IMR-90 (cell line): ENCODE results near the gene MTMR1. TPM values are rescaled to one million over a fixed set of nuclear protein-coding genes. Genes with fewer than 3 reads are reported as not detected.

Experiments
- ATAC-seq: fragments of 200-7000 bp; cut with Tn5 transposase; 2 replicates; pipeline ENCODE4 v1.9.1; 2020; ENCODE audit warnings: low read depth, mild to moderate bottlenecking, moderate library complexity
- BruUV-seq: library from RNA; stranded (reverse); fragments of 400-500 nt; replicated peaks from 2 replicates; lab custom pipeline; 2021; lab: Mats Ljungman, UMichigan
- CTCF ChIA-PET: fragments of 300-600 bp; formaldehyde crosslinking; extraction: SDS; loops from one replicate; lab custom pipeline; 2021; ENCODE audit warnings: antibody characterized with exemption; lab: Yijun Ruan, JAX
- POLR2A ChIA-PET: fragments of 300-600 bp; sonication (Branson Sonifier 250); formaldehyde crosslinking; loops from one replicate; lab custom pipeline; 2022; ENCODE audit warnings: antibody characterized with exemption; ENCODE audit not compliant: unreplicated experiment; lab: Charles Lee
- DNase-seq: peaks from one replicate; pipeline ENCODE4 v3.0.0; 2013
- H2AFZ ChIP-seq: replicated peaks from 2 replicates; pipeline ENCODE3; 2013; ENCODE audit warnings: low read length, mild to moderate bottlenecking; ENCODE audit not compliant: poor library complexity
- H2AK5ac ChIP-seq: 2 replicates; pipeline ENCODE4 v1.6.1; 2013; ENCODE audit warnings: low read depth, low read length, inconsistent platforms
- H2AK9ac ChIP-seq: replicated peaks from 2 replicates; pipeline ENCODE3; 2013; ENCODE audit warnings: mild to moderate bottlenecking, low read depth, low read length, moderate library complexity; ENCODE audit not compliant: poor library complexity
- H2BK120ac ChIP-seq: 2 replicates; pipeline ENCODE4 v1.6.1; 2013; ENCODE audit warnings: low read depth, low read length, inconsistent platforms
- H2BK15ac ChIP-seq: 3 replicates; pipeline ENCODE4 v1.6.1; 2013; ENCODE audit warnings: low read depth, low read length, inconsistent platforms
- H2BK20ac ChIP-seq: 2 replicates; pipeline ENCODE4 v1.6.1; 2013; ENCODE audit warnings: low read depth, mild to moderate bottlenecking, inconsistent platforms, low read length, moderate library complexity
- H2BK5ac ChIP-seq: 2 replicates; pipeline ENCODE4 v1.6.1; 2013; ENCODE audit warnings: mild to moderate bottlenecking, low read depth, low read length, inconsistent platforms; ENCODE audit not compliant: poor library complexity, severe bottlenecking
- H3K14ac ChIP-seq: replicated peaks from 2 replicates; pipeline ENCODE4 v1.6.1; 2013; ENCODE audit warnings: low read depth, low read length, inconsistent platforms
- H3K18ac ChIP-seq: 2 replicates; pipeline ENCODE4 v1.6.1; 2013; ENCODE audit warnings: low read depth, low read length, control low read depth
- H3K23ac ChIP-seq: 2 replicates; pipeline ENCODE4 v1.6.1; 2013; ENCODE audit warnings: low read depth, low read length, inconsistent platforms
- H3K27ac ChIP-seq: 2 replicates; pipeline ENCODE4 v1.5.1; 2013; ENCODE audit warnings: mild to moderate bottlenecking, control low read depth, low read length; ENCODE audit not compliant: insufficient read depth
- H3K27me3 ChIP-seq: 2 replicates; pipeline ENCODE4 v1.6.1; 2013; ENCODE audit warnings: low read length; ENCODE audit not compliant: control insufficient read depth, insufficient read depth
- H3K36me3 ChIP-seq: 2 replicates; pipeline ENCODE4 v1.6.1; 2013; ENCODE audit warnings: low read length, mixed read lengths; ENCODE audit not compliant: control insufficient read depth, insufficient read depth
- H3K4ac ChIP-seq: 2 replicates; pipeline ENCODE4 v1.6.1; 2013; ENCODE audit warnings: low read depth, low read length, inconsistent platforms
- H3K4me1 ChIP-seq: 2 replicates; pipeline ENCODE4 v1.6.1; 2013; ENCODE audit warnings: low read length, mixed read lengths; ENCODE audit not compliant: control insufficient read depth, insufficient read depth
- H3K4me2 ChIP-seq: 2 replicates; pipeline ENCODE4 v1.6.1; 2013; ENCODE audit warnings: low read depth, mild to moderate bottlenecking, control low read depth, low read length, moderate library complexity
- H3K4me3 ChIP-seq: 2 replicates; pipeline ENCODE4 v1.5.1; 2013; ENCODE audit warnings: low read depth, mild to moderate bottlenecking, control low read depth, low read length, moderate library complexity; ENCODE audit not compliant: insufficient read depth
- H3K56ac ChIP-seq: 2 replicates; pipeline ENCODE4 v1.6.1; 2013; ENCODE audit warnings: low read length, inconsistent platforms; ENCODE audit not compliant: insufficient read depth; ENCODE audit errors: extremely low read depth
- H3K79me1 ChIP-seq, 2 experiments: 2 replicates each; pipeline ENCODE4 v1.6.1; 2013; ENCODE audit warnings: low read length in 2 of 2, inconsistent platforms in 1 of 2, low read depth in 1 of 2
- H3K9ac ChIP-seq: 2 replicates; pipeline ENCODE4 v1.6.1; 2013; ENCODE audit warnings: low read depth, low read length, control low read depth
- H3K9me1 ChIP-seq: 2 replicates; pipeline ENCODE4 v1.6.1; 2013; ENCODE audit warnings: low read length, inconsistent platforms; ENCODE audit not compliant: insufficient read depth
- H3K9me3 ChIP-seq: 2 replicates; pipeline ENCODE4 v1.6.1; 2013; ENCODE audit warnings: low read length; ENCODE audit not compliant: control insufficient read depth, insufficient read depth
- H4K20me1 ChIP-seq: 2 replicates; pipeline ENCODE4 v1.6.1; 2013; ENCODE audit warnings: low read length, inconsistent platforms; ENCODE audit not compliant: insufficient read depth
- H4K5ac ChIP-seq: 2 replicates; pipeline ENCODE4 v1.6.1; 2013; ENCODE audit warnings: mild to moderate bottlenecking, low read depth, low read length, control low read depth
- H4K8ac ChIP-seq, 2 experiments: 2 replicates each; pipeline ENCODE4 v1.6.1; 2013; ENCODE audit warnings: low read depth in 2 of 2, low read length in 2 of 2, control low read depth in 1 of 2, inconsistent platforms in 1 of 2
- H4K91ac ChIP-seq: 2 replicates; pipeline ENCODE4 v1.6.1; 2013; ENCODE audit warnings: low read depth, low read length, inconsistent platforms; ENCODE audit not compliant: insufficient read depth
- BHLHE40 ChIP-seq: fragments of 150-350 bp; IDR thresholded peaks from 2 replicates; pipeline ENCODE4 v1.6.1; 2016; ENCODE audit warnings: mild to moderate bottlenecking, low read depth, low read length
- CEBPB ChIP-seq: IDR thresholded peaks from 2 replicates; pipeline ENCODE4 v1.6.1; 2012; ENCODE audit warnings: low read depth, low read length, improper control_type of control experiment
- CHD1 ChIP-seq: IDR thresholded peaks from 2 replicates; pipeline ENCODE4 v1.6.1; 2012; ENCODE audit warnings: low read depth, low read length, improper control_type of control experiment
- ELK1 ChIP-seq: fragments of 150-350 bp; IDR thresholded peaks from 2 replicates; pipeline ENCODE4 v1.6.1; 2016; ENCODE audit warnings: low read depth, mild to moderate bottlenecking, low read length, moderate library complexity, borderline replicate concordance
- FOS ChIP-seq: fragments of 150-350 bp; IDR thresholded peaks from 2 replicates; pipeline ENCODE4 v1.6.1; 2016; ENCODE audit warnings: low read depth, low read length
- MAFK ChIP-seq: IDR thresholded peaks from 2 replicates; pipeline ENCODE4 v1.6.1; 2012; ENCODE audit warnings: low read depth, low read length, improper control_type of control experiment
- MAZ ChIP-seq: IDR thresholded peaks from 2 replicates; pipeline ENCODE4 v1.6.1; 2012; ENCODE audit warnings: low read depth, mild to moderate bottlenecking, low read length, improper control_type of control experiment, moderate library complexity, borderline replicate concordance
- MXI1 ChIP-seq: IDR thresholded peaks from 2 replicates; pipeline ENCODE4 v1.6.1; 2012; ENCODE audit warnings: low read depth, mild to moderate bottlenecking, low read length, moderate library complexity, borderline replicate concordance
- NFE2L2 ChIP-seq: fragments of 150-350 bp; IDR thresholded peaks from 2 replicates; pipeline ENCODE4 v1.6.1; 2016; ENCODE audit warnings: low read depth, mild to moderate bottlenecking, low read length
- POLR2A ChIP-seq: IDR thresholded peaks from 2 replicates; pipeline ENCODE4 v1.6.1; 2012; ENCODE audit warnings: mild to moderate bottlenecking, low read depth, low read length
- RAD21 ChIP-seq: IDR thresholded peaks from 2 replicates; pipeline ENCODE4 v1.6.1; 2012; ENCODE audit warnings: low read length, improper control_type of control experiment
- RCOR1 ChIP-seq: IDR thresholded peaks from 2 replicates; pipeline ENCODE4 v1.6.1; 2012; ENCODE audit warnings: mild to moderate bottlenecking, low read length, improper control_type of control experiment; ENCODE audit not compliant: insufficient replicate concordance
- RFX5 ChIP-seq: IDR thresholded peaks from 2 replicates; pipeline ENCODE4 v1.8.0; 2012; ENCODE audit warnings: low read depth, mild to moderate bottlenecking, low read length, moderate library complexity
- SMC3 ChIP-seq: fragments of 150-350 bp; IDR thresholded peaks from 2 replicates; pipeline ENCODE4 v1.6.1; 2016; ENCODE audit warnings: low read depth, mild to moderate bottlenecking, antibody characterized with exemption, low read length, moderate library complexity
- dilution Hi-C: fragments of 300-500 bp; cut with HindIII; formaldehyde crosslinking; loops from one replicate; pipeline ENCODE4 v1.14.3; 2018; ENCODE audit warnings: low sequenced_read_pairs; ENCODE audit not compliant: unreplicated experiment
- in situ Hi-C: fragments of 300-500 bp; cut with MboI; formaldehyde crosslinking; loops from 3 replicates; pipeline ENCODE4 v1.14.3; 2019; ENCODE audit warnings: low sequenced_read_pairs, inconsistent platforms, mixed read lengths
- intact Hi-C: fragments of 100-400 bp; cut with micrococcal nuclease; formaldehyde crosslinking; loops from 2 replicates; pipeline ENCODE4 v1.10.0; 2022
- polyA plus RNA-seq, 3 experiments: library from polyadenylated mRNA; depleted of rRNA; stranded (reverse); fragments of >200 nt; gene quantifications; 2 replicates each; pipeline ENCODE4 v1.2.3, GENCODE V29; 2012; ENCODE audit warnings: low replicate concordance in 1 of 3
- total RNA-seq: library from RNA; depleted of rRNA; stranded (reverse); fragments of >200 nt; gene quantifications from 2 replicates; pipeline ENCODE4 v1.2.3, GENCODE V29; 2012
- TF ChIP-seq, protein P1 (sequence below): conservative IDR thresholded peaks from 2 replicates; pipeline ENCODE4 v1.5.1; 2012; ENCODE audit warnings: mild to moderate bottlenecking, low read depth, low read length, improper control_type of control experiment
- TF ChIP-seq, protein P2 (sequence below): fragments of 150-350 bp; IDR thresholded peaks from 2 replicates; pipeline ENCODE4 v1.6.1; 2017; ENCODE audit warnings: mild to moderate bottlenecking, antibody characterized with exemption, low read length, low read depth

Gene MTMR1
- total and polyA plus RNA-seq, 2 of the 4 experiments (the other 2 are of a cell fraction): 19.0 to 28.8 TPM

DNA sequence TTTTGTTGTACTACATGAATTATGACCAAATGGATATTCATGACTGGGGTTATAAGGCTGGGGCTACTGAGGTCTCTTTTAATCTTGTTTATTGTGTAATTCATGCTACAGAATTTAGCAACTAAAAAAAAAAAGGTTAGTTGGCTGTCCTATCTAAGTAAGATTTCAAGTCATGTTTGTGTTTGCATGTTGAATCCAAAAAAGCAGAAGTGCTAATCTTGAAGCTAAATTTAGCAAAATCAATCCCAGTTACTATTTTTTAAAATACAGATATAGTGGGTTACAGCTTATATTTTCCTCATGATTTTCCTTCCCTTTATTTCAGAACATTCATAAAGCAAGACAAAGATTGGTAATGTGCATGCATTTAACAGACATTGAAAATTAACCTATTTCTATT is 19.4 kb downstream of the MTMR1 start:
- H3K4me1 ChIP-seq: 0 out of 2 replicates have a peak, but pooled peaks cover 2% of the 10 kb centered on the region
- H2BK5ac ChIP-seq: no peak overlapping the region
- H2BK15ac ChIP-seq: no peak overlapping the region
- no peaks in the 10 kb centered on the region; a peak in 1 of 4 replicates for H3K79me1 ChIP-seq
- H2AK9ac ChIP-seq: no peak overlapping the region
- no peak overlapping the region for H3K14ac ChIP-seq
- H4K8ac ChIP-seq: no peak overlapping the region
- H4K5ac ChIP-seq: no peak overlapping the region
- H2AFZ ChIP-seq: no peak overlapping the region
- no peak overlapping the region for H2BK120ac ChIP-seq
- H3K27ac ChIP-seq: no peak overlapping the region
- H3K4me2 ChIP-seq: no peak overlapping the region
- in situ Hi-C loops: loop anchor here (25.0 kb wide), 2 partner anchors 350 to 750 kb away; partner anchors contain the start of gene MAMLD1
- no peaks in the 10 kb centered on the region for H3K27me3 ChIP-seq
- TF ChIP-seq ELK1 (no peak), NFE2L2 (no peak), POLR2A (no peak), SMC3 (no peak), RCOR1 (no peak), BHLHE40 (no peak), MXI1 (no peak), MAZ (no peak), MAFK (no peak), RAD21 (no peak), CHD1 (no peak), CEBPB (no peak), FOS (no peak), RFX5 (no peak)
- TF ChIP-seq, protein P1, sequence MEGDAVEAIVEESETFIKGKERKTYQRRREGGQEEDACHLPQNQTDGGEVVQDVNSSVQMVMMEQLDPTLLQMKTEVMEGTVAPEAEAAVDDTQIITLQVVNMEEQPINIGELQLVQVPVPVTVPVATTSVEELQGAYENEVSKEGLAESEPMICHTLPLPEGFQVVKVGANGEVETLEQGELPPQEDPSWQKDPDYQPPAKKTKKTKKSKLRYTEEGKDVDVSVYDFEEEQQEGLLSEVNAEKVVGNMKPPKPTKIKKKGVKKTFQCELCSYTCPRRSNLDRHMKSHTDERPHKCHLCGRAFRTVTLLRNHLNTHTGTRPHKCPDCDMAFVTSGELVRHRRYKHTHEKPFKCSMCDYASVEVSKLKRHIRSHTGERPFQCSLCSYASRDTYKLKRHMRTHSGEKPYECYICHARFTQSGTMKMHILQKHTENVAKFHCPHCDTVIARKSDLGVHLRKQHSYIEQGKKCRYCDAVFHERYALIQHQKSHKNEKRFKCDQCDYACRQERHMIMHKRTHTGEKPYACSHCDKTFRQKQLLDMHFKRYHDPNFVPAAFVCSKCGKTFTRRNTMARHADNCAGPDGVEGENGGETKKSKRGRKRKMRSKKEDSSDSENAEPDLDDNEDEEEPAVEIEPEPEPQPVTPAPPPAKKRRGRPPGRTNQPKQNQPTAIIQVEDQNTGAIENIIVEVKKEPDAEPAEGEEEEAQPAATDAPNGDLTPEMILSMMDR: no peak
- TF ChIP-seq, protein P2, sequence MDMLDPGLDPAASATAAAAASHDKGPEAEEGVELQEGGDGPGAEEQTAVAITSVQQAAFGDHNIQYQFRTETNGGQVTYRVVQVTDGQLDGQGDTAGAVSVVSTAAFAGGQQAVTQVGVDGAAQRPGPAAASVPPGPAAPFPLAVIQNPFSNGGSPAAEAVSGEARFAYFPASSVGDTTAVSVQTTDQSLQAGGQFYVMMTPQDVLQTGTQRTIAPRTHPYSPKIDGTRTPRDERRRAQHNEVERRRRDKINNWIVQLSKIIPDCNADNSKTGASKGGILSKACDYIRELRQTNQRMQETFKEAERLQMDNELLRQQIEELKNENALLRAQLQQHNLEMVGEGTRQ: no peak
- DNase-seq: no peak
- H3K4ac ChIP-seq: no peak overlapping the region
- H4K91ac ChIP-seq: no peak overlapping the region
- H3K18ac ChIP-seq: no peak overlapping the region
- no peak overlapping the region for H3K23ac ChIP-seq
- no peak overlapping the region for H3K56ac ChIP-seq
- H3K9me1 ChIP-seq: no peaks in the 10 kb centered on the region
- no TSS peak for BruUV-seq
- dilution Hi-C loops: no loop called here
- no peaks in the 10 kb centered on the region for H4K20me1 ChIP-seq
- H3K4me3 ChIP-seq: no peak overlapping the region
- no peak overlapping the region for H2AK5ac ChIP-seq
- intact Hi-C loops: loop anchor here (2.0 to 10.0 kb wide), 2 partner anchors 30 to 138 kb away; no protein-coding TSS in a partner anchor
- H2BK20ac ChIP-seq: no peak overlapping the region
- no peaks in the 10 kb centered on the region for H3K9me3 ChIP-seq
- POLR2A ChIA-PET: no interaction called here
- ATAC-seq: no peak
- no peak overlapping the region for H3K9ac ChIP-seq
- H3K36me3 ChIP-seq: no peaks in the 10 kb centered on the region
- CTCF ChIA-PET: interaction anchor here (0.5 to 0.6 kb wide), 2 partner anchors 11 to 20 kb away, joined by 3 to 9 read pairs; no protein-coding TSS in a partner anchor
